SU-DHL-6 (cell line): ENCODE data around the gene DEAF1.
"Not testable (repeated sequence)": the region's sequence is repeated elsewhere in the genome, so short reads cannot be mapped to it uniquely, and the experiment has no call there.

Experiments
- CTCF ChIP-seq: fragments of 200-600 bp; sonication (generic); IDR thresholded peaks from one replicate; pipeline ENCODE4 v1.5.1; 2017; ENCODE audit warnings: antibody characterized with exemption, mild to moderate bottlenecking, low read length, moderate library complexity; ENCODE audit not compliant: insufficient read depth, poor library complexity, severe bottlenecking
- EZH2phosphoT487 ChIP-seq: fragments of 200-600 bp; sonication (generic), shearing (Covaris generic); conservative IDR thresholded peaks from 2 replicates; pipeline ENCODE4 v1.6.1; 2018; ENCODE audit warnings: mild to moderate bottlenecking, antibody characterized with exemption, low read length, moderate library complexity, mixed read lengths

- TF ChIP-seq CTCF, EZH2phosphoT487: not testable (repeated sequence)
These were observed 39.5 kb upstream of the DEAF1 start for GRCh38 chr11:734541-734940.
